ENCODE data around the gene MAU2.

The MAU2 gene

GRCh38 chr19:19274146-19274545, 46.5 kb upstream of the MAU2 start:
- no peak overlapping the region for H3K4me2 ChIP-seq (ENCODE audit: low read length)
- no peak overlapping the region for H3K27ac ChIP-seq (ENCODE audit: low read depth, low read length, poor library complexity, severe bottlenecking)
- no peaks in the 10 kb centered on the region for H3K4me1 ChIP-seq (ENCODE audit: insufficient read depth, low read length, severe bottlenecking)
- TF ChIP-seq CTCF (IDR thresholded peaks at IDR 0.05; ENCODE audit: low read length) (no peak), EZH2 (IDR thresholded peaks at IDR 0.05; ENCODE audit: borderline replicate concordance, low read length) (no peak)
- no peaks in the 10 kb centered on the region for H3F3A ChIP-seq (ENCODE audit: insufficient read depth, low read length)
- no peak overlapping the region for H3K4me3 ChIP-seq (ENCODE audit: low read depth, low read length, poor library complexity, severe bottlenecking)
- H3K9me2 ChIP-seq (ENCODE audit: low read depth, low read length), result no peaks in the 10 kb centered on the region
- H4K20me1 ChIP-seq (ENCODE audit: insufficient read depth, low read length), result no peaks in the 10 kb centered on the region
- no peak overlapping the region for H3K9ac ChIP-seq (ENCODE audit: low read length)
- H3K36me3 ChIP-seq (ENCODE audit: insufficient read depth, low read length), result peaks cover 35% of the 10 kb centered on the region
- no peaks in the 10 kb centered on the region for H3K79me2 ChIP-seq (ENCODE audit: insufficient read depth, low read length)
- no peak overlapping the region for H2AFZ ChIP-seq (ENCODE audit: low read length)
- H3K27me3 ChIP-seq (ENCODE audit: insufficient read depth, low read length), result no peaks in the 10 kb centered on the region
- no peaks in the 10 kb centered on the region for H3K9me3 ChIP-seq (ENCODE audit: low read length)

GRCh38 chr19:19274716-19275565, 45.7 kb upstream of the MAU2 start:
- H3K4me3 ChIP-seq (ENCODE audit: low read depth, low read length, poor library complexity, severe bottlenecking), result no peak overlapping the region
- no peaks in the 10 kb centered on the region for H3K79me2 ChIP-seq (ENCODE audit: insufficient read depth, low read length)
- no peak overlapping the region for H2AFZ ChIP-seq (ENCODE audit: low read length)
- no peak overlapping the region for H3K9ac ChIP-seq (ENCODE audit: low read length)
- H3K4me1 ChIP-seq (ENCODE audit: insufficient read depth, low read length, severe bottlenecking), result no peaks in the 10 kb centered on the region
- H3K9me2 ChIP-seq (ENCODE audit: low read depth, low read length), result no peaks in the 10 kb centered on the region
- no peaks in the 10 kb centered on the region for H3K27me3 ChIP-seq (ENCODE audit: insufficient read depth, low read length)
- no peak overlapping the region for H3K27ac ChIP-seq (ENCODE audit: low read depth, low read length, poor library complexity, severe bottlenecking)
- no peak overlapping the region for H3K4me2 ChIP-seq (ENCODE audit: low read length)
- H4K20me1 ChIP-seq (ENCODE audit: insufficient read depth, low read length), result no peaks in the 10 kb centered on the region
- TF ChIP-seq EZH2 (IDR thresholded peaks at IDR 0.05; ENCODE audit: borderline replicate concordance, low read length) (no peak), CTCF (IDR thresholded peaks at IDR 0.05; ENCODE audit: low read length) (no peak)
- no peaks in the 10 kb centered on the region for H3F3A ChIP-seq (ENCODE audit: insufficient read depth, low read length)
- no peaks in the 10 kb centered on the region for H3K9me3 ChIP-seq (ENCODE audit: low read length)
- H3K36me3 ChIP-seq (ENCODE audit: insufficient read depth, low read length), result peaks cover 43% of the 10 kb centered on the region

- Histone ChIP-seq H3K9ac (ENCODE audit: low read length) (no peak overlapping the region), H3K9me3 (ENCODE audit: low read length) (no peaks in the 10 kb centered on the region), H2AFZ (ENCODE audit: low read length) (no peak overlapping the region), H4K20me1 (ENCODE audit: insufficient read depth, low read length) (no peaks in the 10 kb centered on the region), H3K4me2 (ENCODE audit: low read length) (no peak overlapping the region), H3K9me2 (ENCODE audit: low read depth, low read length) (no peaks in the 10 kb centered on the region), H3K4me3 (ENCODE audit: low read depth, low read length, poor library complexity, severe bottlenecking) (no peak overlapping the region), H3K27me3 (ENCODE audit: insufficient read depth, low read length) (no peaks in the 10 kb centered on the region), H3K27ac (ENCODE audit: low read depth, low read length, poor library complexity, severe bottlenecking) (no peak overlapping the region), H3K4me1 (ENCODE audit: insufficient read depth, low read length, severe bottlenecking) (no peaks in the 10 kb centered on the region), H3K36me3 (ENCODE audit: insufficient read depth, low read length) (peaks cover 53% of the 10 kb centered on the region), H3K79me2 (ENCODE audit: insufficient read depth, low read length) (no peaks in the 10 kb centered on the region), H3F3A (ENCODE audit: insufficient read depth, low read length) (no peaks in the 10 kb centered on the region)
- TF ChIP-seq EZH2 (IDR thresholded peaks at IDR 0.05; ENCODE audit: borderline replicate concordance, low read length), result no peak
- TF ChIP-seq CTCF (IDR thresholded peaks at IDR 0.05; ENCODE audit: low read length), result no peak
Measured at GRCh38 chr19:19276386-19276785, 44.2 kb upstream of the MAU2 start.
